NCI-H1092 treated with DMSO at 0.1 percent for 48 hours (cell line): ENCODE measurements around the gene SBSN.

Source experiments
- DNase-seq: peaks from one replicate; lab custom pipeline; 2025; lab: John Stamatoyannopoulos, UW

SBSN gene

DNA sequence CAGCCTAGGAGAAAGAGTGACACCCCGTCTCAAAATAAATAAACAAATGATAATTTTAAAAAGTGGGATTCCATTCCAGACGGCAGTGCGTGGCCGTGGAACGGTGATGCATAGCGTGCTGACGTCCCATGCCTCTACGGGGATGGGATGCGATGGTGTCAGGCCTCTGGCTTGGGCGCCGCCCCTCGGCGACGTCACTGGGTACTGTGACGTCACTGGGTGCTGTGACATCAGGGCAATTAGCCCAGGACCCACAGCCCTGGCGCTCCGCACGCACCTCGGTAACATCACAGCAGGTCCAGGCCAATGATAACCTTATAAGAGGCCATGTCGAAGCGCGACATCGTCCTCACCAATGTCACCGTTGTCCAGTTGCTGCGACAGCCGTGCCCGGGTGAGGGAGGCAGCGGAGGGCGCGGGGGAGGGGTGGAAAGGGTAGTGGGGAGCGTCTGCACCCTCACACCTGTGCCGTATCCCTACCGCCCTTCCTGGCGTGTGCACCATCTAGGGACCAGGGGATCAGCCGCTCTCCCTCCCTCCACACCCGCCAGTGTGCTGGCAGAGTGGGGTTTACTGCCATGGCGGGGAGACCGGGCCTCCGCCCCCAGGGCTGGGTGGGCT is 5.2 kb upstream of the SBSN start, which contains the start of gene GAPDHS:
Gene GAPDHS (plus strand): TSS at position 256 of the 621 bp plus-strand sequence. CDS start 72 bp downstream, at position 328.
- DNase-seq = no peak

DNA sequence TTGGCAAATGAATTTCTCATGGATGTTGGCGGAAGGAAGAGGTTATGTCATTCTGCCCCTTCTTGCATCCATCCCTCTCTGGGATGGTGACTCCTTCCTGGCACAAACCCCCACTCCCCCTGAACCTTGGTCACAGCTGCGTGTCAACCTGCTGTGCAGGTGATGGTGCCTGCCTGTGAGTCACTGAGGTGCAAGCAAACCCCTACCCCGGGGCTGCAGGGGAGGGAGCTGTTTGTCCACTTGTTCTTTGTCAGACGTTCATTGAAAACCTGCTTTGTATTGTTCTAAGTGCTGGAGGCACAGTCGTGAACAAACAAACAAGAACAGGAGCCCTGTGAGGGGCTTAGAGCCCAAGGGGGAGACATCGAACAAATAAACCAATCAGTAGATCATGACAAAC is 3.2 kb upstream of the SBSN start:
- no peak for DNase-seq

DNA sequence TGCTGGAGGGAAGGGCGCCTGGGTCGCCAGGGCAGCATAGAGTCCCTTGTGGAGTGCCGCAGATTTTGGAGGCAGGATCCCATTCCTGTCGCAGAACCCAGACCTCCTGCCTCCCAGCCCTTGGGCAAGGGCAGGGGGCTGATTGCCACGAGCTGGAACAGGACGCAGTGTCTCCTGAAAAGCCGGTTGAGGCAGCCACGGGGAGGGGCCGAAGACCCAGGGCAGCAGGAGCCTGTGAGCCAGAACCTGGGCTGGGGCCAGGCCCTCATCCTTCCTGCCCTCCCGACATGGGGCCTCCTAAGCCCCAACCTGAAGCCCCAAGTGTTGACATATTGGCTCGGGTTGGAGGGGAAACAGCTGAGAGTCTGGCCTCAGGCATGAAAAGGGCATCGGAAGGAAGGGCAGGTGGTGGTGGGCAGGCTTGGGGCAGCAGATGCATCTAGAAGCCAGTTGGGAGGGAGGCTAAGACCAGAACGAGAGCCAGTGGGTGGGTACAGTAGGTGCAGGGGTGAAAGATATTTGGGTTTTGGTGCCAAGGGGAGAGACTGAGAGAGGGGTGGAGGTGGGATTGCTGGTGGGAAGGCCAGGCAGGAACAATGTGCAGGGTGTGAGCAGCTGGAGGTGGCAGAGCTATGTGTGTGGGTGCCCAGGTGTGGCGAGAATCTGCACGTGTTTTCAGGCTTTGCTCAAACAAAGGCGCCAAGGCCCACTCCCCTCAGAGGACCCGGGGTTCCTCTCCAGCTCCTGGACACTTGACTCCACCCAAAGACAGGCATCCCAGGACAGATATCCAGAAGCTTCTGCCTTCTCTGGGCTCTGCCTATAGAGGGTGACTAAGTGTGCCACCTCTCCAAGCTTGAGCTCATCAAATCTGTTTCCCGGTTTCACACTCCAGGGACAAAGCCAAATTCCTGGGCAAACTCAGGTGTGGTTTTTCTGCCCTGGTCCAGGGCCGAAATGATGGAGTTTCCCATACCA is 1.4 kb upstream of the SBSN start:
- no peak for DNase-seq

DNA sequence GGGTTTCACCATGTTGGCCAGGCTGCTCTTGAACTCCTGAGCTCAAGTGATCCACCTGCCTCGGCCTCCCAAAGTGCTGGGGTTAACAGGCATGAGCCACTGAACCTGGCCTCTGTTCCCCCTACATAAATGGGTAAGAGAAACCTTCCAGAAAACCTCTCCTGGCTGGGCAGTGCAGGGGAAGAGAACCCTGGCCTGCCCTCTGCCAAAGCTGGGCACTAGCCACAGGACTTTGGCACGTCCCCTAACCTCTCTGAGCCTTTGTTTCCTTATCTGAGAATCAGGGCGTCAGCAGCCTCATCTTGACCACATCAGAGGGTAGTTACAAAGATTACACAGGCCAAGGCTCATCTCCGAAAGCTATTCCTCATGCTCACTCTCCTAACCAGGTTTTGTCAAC is 2.2 kb downstream of the SBSN start:
- no peak for DNase-seq

DNA sequence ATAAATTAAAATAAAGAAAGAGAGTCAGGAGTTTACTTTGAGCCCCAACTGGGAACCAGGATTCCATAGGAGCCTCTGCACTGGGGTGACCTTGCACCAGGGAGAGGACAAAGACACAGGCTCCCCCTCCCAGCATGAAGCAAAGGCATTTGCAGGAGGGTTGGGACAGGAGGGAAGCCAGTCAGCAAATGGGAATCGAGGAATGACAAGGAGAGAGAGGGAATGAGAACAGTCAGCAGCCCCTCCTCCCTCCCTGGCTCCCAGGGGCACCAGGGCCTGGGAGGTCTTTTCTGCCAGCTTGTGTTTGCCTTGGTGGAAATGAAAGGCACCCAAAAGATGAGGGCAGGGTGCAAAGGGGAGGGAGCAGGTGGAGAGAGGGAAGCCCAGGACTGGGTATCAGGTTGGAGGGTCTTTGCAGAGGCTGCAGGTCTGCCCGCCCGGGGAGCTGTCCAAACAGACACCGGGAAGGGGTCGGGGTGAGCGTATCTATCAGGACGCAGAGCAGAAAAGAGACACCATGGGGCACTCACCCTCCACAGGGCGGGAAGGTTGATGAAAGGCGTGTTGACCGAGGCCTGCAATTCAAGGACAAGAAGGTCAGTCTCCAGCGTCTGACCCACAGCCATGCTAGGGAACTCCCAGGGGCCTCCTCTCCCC is 3.8 kb downstream of the SBSN start:
- no peak for DNase-seq

DNA sequence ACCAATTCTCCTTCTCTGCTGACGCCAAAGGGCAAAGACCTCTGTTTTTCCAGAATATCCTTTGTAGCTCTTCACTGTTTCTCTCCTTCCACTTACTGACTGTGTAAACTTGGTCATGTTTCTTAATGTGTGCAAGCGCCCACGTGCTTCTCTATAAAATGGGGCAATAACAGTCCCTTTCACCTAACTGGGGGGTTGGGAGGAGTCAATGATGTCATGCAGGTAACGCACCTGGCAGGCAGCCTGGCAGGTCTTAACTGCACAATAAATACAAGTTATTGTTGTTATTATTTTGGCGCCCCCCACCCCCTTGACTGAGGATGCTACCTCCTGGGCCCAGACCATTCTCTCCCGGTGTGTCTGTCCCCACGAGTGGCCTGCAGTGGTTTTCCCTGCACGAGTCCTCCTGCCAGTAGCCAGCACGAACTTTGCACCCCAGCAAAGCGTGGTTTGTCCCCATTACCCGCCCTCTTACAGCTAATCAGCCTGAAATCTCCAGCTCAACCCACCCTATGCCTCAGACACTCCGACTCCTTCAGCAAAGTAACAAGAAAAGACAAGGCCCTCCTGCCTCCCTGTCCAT is 5.3 kb downstream of the SBSN start:
- DNase-seq = no peak

DNA sequence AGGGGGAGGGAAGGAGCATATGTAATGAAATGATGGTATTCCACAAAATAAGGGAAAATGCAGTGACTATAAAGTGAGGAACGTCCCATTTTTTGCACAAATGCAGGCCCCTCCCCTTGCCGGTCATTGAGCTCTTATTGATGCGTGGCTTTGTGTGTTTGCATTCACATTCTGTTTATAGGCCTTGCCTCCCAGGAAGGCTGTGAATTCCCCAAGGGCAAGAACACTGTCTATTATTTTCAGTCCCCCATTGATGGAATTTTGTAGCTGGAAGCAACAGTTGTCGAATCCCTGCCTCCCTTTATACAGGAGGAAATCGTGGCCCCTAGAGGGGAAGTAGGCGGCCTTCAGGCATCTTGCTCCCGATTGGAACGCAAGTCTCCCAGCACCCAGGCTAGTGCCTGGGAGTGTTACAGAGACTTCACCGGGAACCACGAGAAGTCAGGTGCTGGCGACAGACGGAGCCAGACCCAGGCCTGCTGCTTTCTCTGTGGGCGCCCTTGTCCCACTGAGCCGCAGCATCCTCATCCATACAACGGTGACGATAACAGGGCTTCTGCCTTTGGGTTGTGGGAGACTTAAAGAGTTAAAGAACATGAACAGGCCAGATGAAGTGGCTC is 6.9 kb downstream of the SBSN start:
- no peak for DNase-seq

DNA sequence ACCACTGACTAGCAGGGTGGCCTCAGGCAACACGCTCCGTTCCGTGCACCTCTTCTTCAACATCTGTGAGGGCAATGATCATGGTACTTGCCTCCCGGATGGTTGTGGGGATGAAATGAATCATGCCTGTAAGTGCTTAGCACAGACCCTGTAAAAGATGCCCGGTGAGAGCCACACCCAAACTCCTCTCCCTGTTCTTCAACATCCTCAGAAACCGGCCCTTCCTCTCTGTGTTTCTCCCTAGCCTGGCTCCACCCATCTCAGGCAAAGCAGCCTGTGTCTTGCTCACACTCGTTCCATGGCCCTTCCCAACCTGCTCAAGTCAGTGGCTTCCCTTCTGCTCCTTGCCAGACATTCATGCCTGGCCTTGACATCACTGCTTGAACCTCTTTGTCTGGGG is 8.8 kb downstream of the SBSN start:
- DNase-seq = no peak

DNA sequence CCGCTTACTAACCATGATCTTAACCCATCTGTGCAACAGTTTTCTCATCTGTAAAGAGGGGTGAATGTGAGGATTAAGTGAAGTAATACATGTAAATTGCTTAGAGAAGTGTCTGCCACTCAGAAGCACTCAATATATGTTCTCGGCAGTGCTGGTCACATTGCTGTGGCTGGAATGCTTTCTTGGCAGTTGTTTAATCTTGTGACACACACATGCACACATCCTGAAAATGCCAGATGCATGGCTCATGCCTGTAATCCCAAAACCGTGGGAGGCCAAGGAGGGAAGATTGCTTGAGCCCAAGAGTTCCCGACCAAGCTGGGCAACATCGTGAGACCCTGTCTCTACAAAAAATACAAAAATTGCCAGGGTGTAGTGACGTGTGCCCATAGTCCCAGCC is 9.8 kb downstream of the SBSN start:
- DNase-seq = no peak

DNA sequence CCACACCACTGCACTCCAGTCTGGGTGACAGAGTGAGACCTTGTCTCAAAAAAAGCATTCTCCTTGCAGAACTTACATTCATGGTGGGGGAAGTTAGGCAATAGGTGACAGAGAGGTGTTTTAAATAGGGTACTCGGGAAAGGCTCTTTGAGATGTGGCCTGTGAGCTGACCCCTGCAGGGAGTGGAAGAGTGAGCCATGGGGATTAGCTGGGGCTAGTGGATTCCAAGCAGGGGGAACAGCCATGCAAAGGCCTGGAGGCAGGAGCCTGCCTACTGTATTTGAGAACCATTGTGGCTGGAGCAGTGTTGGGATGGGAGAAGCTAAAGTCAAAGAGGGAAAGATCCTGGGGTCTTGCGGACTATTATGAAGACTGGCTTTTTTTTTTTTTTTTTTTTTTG is 10.8 kb downstream of the SBSN start:
- DNase-seq = no peak

DNA sequence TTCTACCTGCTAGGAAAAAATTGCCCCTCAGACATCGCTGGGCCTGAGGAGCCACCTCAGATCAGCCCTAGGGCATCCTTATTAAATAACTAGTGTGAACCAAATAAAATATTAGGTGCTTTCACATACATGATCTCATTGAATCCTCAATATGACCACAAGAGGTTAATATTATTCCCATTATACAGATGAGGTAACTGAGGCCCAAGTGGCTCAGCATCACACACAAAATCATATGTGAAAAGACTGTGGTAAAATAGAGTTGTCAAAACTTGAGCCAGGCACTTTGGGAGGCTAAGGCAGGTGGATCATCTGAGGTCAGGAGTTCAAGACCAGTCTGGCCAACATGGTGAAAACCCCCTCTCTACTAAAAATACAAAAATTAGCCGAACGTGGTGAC is 11.8 kb downstream of the SBSN start:
- DNase-seq = no peak

DNA sequence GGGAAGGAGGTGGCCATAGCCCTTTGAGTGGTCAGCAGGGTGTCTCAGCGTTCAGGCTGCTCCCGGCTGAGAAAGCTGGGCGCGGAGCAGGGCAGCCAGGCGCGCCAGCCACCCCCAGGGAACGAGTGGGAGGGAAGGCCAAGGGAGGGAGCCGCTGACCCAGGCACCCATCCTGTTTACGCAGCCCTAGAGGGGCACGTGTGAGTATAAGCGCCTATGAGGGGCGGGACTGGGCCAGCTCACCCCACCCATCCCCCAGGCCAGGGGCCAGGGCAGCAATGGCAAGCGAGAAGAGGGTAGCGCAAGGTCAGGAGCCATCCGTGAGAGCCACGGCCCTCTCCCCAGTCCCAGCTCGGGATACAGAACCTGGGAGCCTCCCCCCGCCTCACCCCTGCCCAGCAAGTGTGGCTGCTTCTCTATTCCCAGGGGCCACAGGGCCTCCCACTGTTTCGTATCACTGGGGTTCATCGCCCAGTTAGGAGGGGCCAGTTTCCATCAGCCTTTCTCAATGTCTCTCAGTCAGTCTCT is 13.8 kb downstream of the SBSN start:
- no peak for DNase-seq

DNA sequence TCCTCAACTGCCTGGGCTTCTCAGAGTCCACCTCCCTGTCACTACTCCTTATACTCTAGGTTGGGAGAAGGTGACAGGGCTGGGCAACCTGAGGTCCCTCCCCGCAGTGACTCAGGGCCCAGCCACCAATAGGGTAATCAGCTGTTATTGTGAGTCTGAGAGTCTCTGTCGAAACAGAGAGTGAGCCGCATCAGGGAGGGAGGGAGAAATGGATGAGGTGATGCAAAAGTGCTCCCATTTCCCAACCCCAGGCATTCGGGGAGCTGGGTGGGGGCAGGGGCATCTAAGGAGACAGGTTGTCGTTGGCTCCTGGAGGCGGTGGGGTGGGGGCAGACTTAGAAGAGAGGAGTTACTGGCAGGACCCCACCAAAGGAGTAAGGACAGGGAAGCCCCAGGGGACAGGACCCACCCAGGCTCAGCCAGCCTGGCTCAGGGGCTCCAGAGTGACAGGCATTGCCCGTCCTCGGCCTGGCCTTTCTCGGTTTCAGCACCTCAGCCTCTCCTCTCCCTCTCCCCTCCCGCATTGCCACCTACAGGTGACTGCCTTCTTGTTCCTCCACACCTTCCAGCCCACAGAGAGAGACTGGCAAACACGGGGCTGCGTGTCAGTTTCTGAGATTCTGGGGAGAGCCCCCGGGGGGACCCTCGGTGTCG is 14.4 kb downstream of the SBSN start, which contains the start of gene DMKN:
Gene DMKN (minus strand): TSS at position 22 of the 654 bp plus-strand sequence. CDS start 174 bp downstream, outside the sequence.
- DNase-seq = no peak

DNA sequence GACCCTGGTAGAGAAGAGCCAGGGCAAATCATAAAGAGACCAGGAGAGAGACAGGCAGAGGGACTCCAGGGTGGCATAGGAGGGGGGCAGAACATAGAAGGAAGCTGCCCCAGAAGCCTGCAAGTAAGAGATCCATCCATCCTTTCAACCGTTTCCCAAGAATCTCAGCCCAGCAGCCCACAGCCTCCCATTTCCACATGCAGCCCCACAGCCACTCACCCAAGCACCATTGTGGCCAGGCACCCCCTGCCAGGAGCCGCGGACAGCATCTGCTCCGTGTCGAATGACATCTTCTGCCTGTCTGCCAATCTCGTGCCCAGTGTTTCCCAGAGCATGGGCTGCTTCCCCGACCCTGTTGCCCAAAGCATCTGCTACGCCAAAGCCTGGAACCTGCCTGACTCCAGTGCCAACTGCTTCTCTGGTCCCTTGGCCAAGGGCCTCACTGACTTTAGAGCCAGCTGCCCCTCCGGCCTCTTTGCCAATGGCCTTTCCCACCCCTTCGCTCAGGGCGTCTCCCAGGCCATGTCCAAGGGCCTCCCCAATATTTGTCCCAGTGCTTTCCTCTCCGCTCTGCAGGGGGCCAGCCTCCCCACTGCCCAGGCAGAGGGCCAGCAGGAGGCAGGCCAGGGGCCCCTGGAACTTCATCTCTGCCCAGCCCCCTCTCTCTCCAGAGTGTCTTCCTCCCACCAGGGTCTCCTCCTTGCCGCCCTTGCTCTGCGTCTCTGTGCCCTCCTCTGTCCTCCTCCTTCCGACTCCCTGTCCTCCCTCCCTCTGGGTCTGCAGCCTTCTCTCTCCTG is 15.1 kb downstream of the SBSN start:
- no peak for DNase-seq

DNA sequence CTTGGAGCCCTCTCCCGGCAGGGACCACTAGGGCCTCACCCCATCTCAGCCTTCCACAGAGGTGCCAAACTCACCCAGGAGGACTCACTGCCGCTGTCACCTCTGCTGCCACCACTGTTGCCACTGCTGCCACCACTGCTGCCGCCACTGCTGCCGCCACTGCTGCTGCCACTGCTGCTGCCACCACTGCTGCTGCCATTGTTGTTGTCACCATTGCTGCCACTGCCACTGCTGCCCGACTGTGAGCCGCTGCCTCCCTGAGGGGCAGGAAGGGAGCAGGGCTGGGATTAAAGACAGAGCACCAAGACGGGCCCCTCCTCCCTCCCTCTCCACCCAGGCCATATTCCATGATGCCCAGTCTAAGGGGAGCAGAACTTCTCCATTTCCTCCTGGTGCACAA is 16.8 kb downstream of the SBSN start:
- DNase-seq = no peak

DNA sequence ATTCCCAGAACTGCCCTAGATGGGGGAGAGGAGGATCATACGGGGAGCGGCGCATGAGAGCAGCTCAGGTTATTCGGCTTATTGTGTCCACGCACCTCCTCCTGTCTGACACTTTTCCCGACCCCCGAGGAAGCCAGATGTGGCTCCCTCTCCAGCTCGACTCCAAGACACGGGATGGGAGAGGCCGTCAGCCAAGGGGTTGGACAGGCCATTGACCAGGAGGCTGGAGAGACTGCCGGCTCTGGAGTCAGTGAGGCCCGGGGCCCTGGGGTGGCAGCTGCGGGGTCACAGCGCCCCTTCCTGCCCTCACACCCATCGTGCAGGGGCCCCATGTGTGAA is 17.5 kb downstream of the SBSN start:
- DNase-seq = no peak

DNA sequence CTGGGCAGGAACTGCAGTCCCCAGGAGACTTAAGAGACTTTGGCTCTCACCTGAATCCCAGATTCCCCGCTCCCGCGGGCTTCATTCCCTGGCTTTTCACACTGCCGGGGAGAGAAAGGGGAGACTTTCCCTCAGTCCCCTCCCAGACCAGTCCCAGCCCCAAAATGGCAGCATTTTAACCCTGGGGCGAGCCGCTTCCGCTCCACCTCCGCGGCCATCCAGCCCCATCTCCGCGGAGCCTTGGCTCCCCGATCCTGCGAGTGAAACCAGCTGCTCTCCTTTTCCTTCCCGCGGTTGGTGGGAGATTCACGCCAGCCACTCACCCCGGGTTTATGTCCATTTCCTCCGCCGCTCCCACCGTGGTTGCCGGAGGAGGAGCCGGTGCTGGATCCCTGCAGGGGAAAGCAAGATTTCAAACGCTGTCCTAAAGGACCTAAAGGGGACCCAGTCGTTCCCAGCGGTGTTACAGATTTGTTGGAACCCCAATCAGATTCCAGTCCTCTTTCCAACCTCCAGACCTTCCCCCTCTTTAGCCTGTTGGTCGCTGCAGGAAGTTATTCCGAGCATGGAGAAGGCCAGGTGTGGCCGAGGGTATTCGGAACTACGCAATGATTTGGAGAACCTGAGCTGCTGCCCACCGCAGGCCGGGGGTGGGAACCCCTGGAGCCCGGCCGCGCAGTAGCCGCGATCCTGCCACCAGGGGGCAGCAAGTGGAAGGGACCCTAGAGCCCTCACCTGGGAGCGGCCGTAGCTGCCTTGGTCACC is 18.1 kb downstream of the SBSN start:
- DNase-seq = peak; percentile 29

DNA sequence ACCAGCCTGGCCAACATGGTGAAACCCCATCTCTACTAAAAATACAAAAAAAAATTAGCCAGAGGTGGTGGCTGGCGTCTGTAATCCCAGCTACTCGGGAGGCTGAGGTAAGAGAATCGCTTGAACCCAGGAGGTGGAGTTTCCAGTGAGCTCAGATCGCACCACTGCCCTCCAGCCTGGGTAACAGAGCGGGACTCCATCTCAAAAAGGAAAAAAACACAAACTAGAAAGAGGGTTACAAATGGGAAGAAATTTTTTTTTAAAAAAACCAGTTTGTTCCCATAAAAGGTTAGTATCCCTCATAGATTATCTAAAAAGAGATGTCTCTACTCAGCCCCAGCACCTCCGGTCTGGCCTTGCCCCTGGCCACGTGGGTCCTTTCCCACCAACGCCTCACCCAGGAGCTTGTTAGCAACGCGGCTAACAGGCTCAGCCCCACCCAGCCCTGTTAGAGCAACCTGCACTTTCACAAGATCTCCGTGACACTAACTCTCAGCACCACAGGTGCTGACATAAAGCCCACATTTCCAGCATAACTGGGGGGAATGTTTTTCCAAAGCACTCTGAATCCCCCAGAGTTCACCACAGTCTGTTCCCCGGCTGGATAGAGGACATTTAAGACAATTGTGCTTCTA is 19.0 kb downstream of the SBSN start:
- DNase-seq = no peak

DNA sequence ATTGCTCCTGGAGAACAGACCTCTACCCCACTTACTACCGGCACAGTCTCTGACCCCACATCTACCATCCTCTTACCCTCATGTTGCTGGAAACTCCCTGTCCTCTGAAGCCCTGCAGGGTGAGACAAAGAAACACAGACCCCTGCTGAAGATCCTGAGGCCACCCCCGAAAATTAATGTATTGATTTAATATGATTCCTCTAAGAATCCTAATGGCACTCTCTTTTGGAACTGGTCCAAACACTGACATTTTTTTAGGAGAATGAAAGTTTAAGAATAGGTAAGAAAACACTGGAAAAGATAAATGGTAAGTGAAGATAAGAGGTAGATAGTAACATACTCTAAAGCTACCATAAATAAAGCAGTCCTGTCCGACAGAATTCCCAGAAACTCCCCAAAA is 20.0 kb downstream of the SBSN start:
- no peak for DNase-seq
